GM18519 (cell line): ENCODE data around the gene EFR3B.
A peak's percentile ranks its signal among the peaks of the same experiment; 100 is the strongest.
"Not testable (repeated sequence)": the region's sequence is repeated elsewhere in the genome, so short reads cannot be mapped to it uniquely, and the experiment has no call there.

Experiments
- ATAC-seq: cut with Tn5 transposase; IDR thresholded peaks from one replicate; pipeline ENCODE4 v1.9.1; 2021; ENCODE audit warnings: mild to moderate bottlenecking, moderate library complexity; ENCODE audit not compliant: unreplicated experiment, low FRiP score

The EFR3B gene

DNA sequence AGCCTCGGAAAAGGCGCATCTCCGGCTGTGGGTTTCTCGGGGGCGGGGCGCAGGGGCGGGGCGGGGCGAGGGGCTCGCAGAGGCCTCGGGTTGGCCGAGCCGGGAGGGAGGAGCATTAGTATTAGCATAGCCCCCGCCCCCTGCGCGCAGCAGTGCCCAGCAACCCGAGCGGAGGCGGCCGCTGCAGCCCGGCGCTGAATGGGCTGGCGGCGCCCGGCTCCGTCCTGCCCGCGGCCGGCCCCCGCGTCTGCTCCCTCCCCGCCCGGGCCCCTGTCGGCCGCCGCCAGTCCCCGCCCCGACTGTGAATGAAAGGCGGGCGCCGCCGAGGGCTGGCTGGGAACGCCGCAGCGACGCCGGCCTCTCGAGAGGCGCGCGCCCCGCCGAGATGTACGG is at the start of gene EFR3B:
TSS of gene EFR3B (plus strand) at position 149 of the 393 bp plus-strand sequence. CDS start at position 386, 237 bp downstream.
- peak; percentile 87 for ATAC-seq

- ATAC-seq = no peak
Measured at GRCh38 chr2:24993406-24994145, 48.3 kb upstream of the EFR3B start.

DNA sequence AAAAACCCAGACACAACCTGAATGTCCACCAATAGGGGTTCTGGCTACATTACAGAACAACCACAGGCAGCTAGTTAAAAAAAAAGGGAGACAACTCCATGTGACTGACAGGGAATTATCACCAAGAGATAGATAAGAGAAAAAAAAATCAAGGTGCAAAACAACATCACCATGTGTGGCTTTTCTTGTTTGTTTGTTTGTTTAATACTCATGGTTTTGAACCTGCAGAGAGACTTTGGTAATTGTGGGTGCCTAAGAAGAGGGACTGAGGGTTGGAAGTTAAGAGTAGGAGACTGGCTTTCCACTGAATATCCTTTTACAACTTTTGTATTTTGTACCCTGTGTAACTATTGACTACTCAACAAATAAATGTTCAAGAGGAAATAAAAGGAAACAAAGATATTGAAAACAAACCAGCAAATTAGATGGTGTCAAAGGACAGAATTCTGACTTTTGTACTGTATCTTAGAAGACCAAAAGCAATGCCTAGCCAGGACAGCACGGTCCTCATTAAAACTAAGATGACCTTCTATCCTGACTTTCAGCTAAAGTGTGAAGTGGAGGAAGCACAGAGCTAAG is 47.6 kb upstream of the EFR3B start:
- no peak for ATAC-seq

- not testable (repeated sequence) for ATAC-seq
Measured at GRCh38 chr2:24999097-24999496, 42.8 kb upstream of the EFR3B start.

GRCh38 chr2:25000036-25000435 is 41.8 kb upstream of the EFR3B start:
- no peak for ATAC-seq

- ATAC-seq = no peak
Measured at GRCh38 chr2:25000503-25001324, 41.2 kb upstream of the EFR3B start.

- ATAC-seq = no peak
Measured at GRCh38 chr2:25001325-25001637, 40.6 kb upstream of the EFR3B start.

GRCh38 chr2:25002066-25002465 is 39.8 kb upstream of the EFR3B start:
- ATAC-seq = no peak

GRCh38 chr2:25009954-25010353 is 31.9 kb upstream of the EFR3B start:
- ATAC-seq = no peak

DNA sequence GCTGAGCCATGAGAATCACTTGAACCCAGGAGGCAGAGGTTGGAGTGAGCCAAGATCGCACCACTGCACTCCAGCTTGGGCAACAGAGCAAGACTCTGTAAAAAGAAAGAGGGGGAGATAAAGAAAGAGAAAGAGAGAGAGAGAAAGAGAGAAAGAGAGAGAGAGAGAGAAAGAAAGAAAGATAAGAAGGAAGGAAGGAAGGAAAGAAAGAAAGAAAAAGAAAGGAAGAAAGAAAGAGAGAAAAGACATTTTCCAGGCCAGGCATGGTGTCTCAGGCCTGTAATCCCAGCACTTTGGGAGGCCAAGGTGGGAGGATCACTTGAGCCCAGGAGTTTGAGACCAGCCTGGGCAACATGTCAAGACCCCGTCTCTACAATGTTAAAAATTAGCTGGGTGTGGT is 30.5 kb upstream of the EFR3B start:
- not testable (repeated sequence) for ATAC-seq

- ATAC-seq = no peak
Measured at GRCh38 chr2:25014631-25015030, 27.2 kb upstream of the EFR3B start.

DNA sequence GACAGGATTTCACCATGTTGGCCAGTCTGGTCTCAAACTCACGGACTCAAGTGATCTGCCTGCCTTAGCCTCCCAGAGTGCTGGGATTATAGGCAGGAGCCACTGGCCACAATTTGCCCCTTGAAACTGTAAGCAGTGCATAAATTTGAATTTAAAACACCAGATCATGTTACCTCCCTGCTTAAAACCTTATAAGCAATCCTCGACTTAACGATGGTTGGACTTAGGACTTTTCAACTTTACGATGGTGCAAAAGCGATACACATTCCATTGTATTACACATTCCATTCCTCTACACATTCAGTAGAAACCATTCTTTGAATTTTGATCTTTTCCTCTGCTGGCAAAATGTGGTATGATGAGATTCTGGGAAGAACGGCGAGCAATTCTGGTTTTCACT is 23.2 kb upstream of the EFR3B start:
- no peak for ATAC-seq

- no peak for ATAC-seq
Measured at GRCh38 chr2:25021791-25022362, 20.0 kb upstream of the EFR3B start.

DNA sequence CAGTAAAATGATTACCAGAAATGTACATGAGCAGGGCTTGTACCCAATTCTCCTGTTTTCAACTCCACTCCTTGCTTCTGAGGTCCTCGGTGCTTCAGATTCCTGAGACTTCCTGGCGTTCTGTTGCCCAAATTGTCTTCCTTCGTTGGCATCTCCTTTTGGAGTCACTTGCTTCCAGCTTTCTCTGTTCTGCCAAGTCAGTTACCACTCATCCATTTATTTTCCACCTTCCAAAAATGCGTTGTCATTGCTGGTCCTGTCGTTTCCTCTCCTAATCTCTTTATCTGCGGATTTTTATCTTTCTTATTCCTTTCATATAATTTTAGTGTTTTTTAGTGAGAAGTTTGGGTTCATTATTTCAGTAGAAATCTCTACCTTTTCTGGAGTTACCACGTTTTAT is 18.5 kb upstream of the EFR3B start:
- ATAC-seq = no peak

- ATAC-seq = no peak
Measured at GRCh38 chr2:25025229-25026007, 16.5 kb upstream of the EFR3B start.

DNA sequence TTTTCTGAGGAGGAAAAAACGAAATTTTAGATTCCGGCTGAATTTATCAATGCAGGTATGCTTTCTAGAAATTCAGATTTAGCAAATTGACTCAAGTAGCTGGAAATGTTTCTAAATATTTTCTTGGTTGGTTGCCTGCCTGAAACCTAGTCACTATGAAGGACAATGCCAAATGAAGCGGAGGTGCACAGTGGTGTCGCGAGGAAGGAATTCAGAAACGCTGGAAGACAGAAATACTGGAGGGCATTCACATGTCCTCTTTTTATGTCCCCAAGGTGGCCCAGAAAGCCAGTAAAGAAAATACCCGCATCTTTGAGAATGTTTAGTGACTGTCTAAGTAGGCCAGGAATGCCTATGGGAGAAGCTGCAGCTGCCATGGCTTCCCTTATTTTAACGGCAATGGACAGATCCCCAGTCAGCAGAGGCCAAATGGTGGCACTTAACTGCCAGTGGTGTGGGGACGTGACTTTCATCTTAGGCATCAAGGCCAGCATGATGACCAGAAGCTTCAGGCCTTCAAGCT is 15.8 kb upstream of the EFR3B start:
- no peak for ATAC-seq

- no peak for ATAC-seq
Measured at GRCh38 chr2:25029183-25029554, 12.7 kb upstream of the EFR3B start.

GRCh38 chr2:25030702-25031101 is 11.2 kb upstream of the EFR3B start:
- no peak for ATAC-seq

- ATAC-seq = no peak
Measured at GRCh38 chr2:25032094-25032493, 9.8 kb upstream of the EFR3B start.

DNA sequence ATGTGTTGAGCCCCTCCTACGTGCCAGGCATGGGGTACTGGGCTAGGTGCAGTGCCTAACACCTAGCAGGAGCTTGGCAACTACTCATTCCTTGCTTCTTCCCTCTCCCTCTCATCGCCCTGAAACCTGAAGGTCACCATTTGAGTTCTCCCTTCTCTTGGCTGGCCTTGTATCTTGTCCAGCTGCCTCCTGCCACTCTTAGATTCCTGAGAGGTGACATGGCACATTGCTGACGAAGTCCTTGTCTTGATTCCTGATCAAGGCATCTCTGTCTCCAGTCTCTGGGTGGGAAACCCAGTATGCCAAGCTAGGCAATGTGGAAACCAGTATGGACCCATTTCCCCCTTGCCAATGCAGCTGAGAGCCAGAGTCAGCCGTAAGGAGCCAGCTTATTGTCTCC is 9.0 kb upstream of the EFR3B start:
- no peak for ATAC-seq
